Measurements from ENCODE around the gene KSR2. TPM values are rescaled to one million over a fixed set of nuclear protein-coding genes. Genes with fewer than 3 reads are reported as not detected.

KSR2 gene
- total RNA-seq, 1 experiment from 2014 or later: 0.02 TPM

- Mint-ChIP-seq H3K27me3 (ENCODE audit: insufficient read depth, unreplicated experiment) (no peaks in the 10 kb centered on the region), H3K4me1 (ENCODE audit: insufficient read depth, unreplicated experiment) (no peaks in the 10 kb centered on the region), H3K27ac (ENCODE audit: low read depth, unreplicated experiment) (no peak overlapping the region), H3K36me3 (ENCODE audit: insufficient read depth, unreplicated experiment) (no peaks in the 10 kb centered on the region), H3K4me3 (ENCODE audit: unreplicated experiment) (no peak overlapping the region), H3K9me3 (ENCODE audit: unreplicated experiment) (peaks cover 9% of the 10 kb centered on the region)
- no TSS peak for BruUV-seq (replicated peaks)
- no peak for DNase-seq (ENCODE audit: unreplicated experiment)
- POLR2A ChIA-PET: interaction anchor here (1.4 kb wide), 1 partner anchor 9 kb away, joined by 3 read pairs; no protein-coding TSS in a partner anchor
- no peak for TF ChIP-seq CTCF (IDR thresholded peaks at IDR 0.05; ENCODE audit: unreplicated experiment)
- intact Hi-C loops (cut with micrococcal nuclease): no loop called here
- CTCF ChIA-PET: interaction anchor here (1.4 kb wide), 1 partner anchor 11 kb away, joined by 3 read pairs; no protein-coding TSS in a partner anchor
Measured at GRCh38 chr12:117789195-117789912, 179.4 kb downstream of the KSR2 start.

GRCh38 chr12:117778656-117779055, 190.1 kb downstream of the KSR2 start:
- ChIA-PET CTCF (interaction anchor here (0.5 to 1.5 kb wide), 4 partner anchors 10 to 603 kb away, joined by 3 to 4 read pairs (median 3); no protein-coding TSS in a partner anchor), POLR2A (interaction anchor here (0.7 to 1.2 kb wide), 2 partner anchors 9 to 25 kb away, joined by 3 read pairs; no protein-coding TSS in a partner anchor)
- intact Hi-C loops (cut with micrococcal nuclease): no loop called here
- no peak for DNase-seq (ENCODE audit: unreplicated experiment)
- Mint-ChIP-seq H3K4me1 (ENCODE audit: insufficient read depth, unreplicated experiment) (no peaks in the 10 kb centered on the region), H3K27me3 (ENCODE audit: insufficient read depth, unreplicated experiment) (no peaks in the 10 kb centered on the region), H3K4me3 (ENCODE audit: unreplicated experiment) (no peak overlapping the region), H3K36me3 (ENCODE audit: insufficient read depth, unreplicated experiment) (no peaks in the 10 kb centered on the region), H3K9me3 (ENCODE audit: unreplicated experiment) (no peaks in the 10 kb centered on the region), H3K27ac (ENCODE audit: low read depth, unreplicated experiment) (no peak overlapping the region)
- no TSS peak for BruUV-seq (replicated peaks)
- no peak for TF ChIP-seq CTCF (IDR thresholded peaks at IDR 0.05; ENCODE audit: unreplicated experiment)

GRCh38 chr12:117774941-117775775, 193.6 kb downstream of the KSR2 start:
- intact Hi-C loops (cut with micrococcal nuclease): no loop called here
- peak; percentile 36 for DNase-seq (ENCODE audit: unreplicated experiment)
- ChIA-PET POLR2A (interaction anchor here (1.9 kb wide), 1 partner anchor 10 kb away, joined by 4 read pairs; no protein-coding TSS in a partner anchor), CTCF (interaction anchor here (0.5 to 1.5 kb wide), 2 partner anchors 9 to 63 kb away, joined by 3 to 4 read pairs; no protein-coding TSS in a partner anchor)
- Mint-ChIP-seq H3K36me3 (ENCODE audit: insufficient read depth, unreplicated experiment) (no peaks in the 10 kb centered on the region), H3K4me1 (ENCODE audit: insufficient read depth, unreplicated experiment) (no peaks in the 10 kb centered on the region), H3K9me3 (ENCODE audit: unreplicated experiment) (no peaks in the 10 kb centered on the region), H3K4me3 (ENCODE audit: unreplicated experiment) (no peak overlapping the region), H3K27ac (ENCODE audit: low read depth, unreplicated experiment) (no peak overlapping the region), H3K27me3 (ENCODE audit: insufficient read depth, unreplicated experiment) (no peaks in the 10 kb centered on the region)
- no peak for TF ChIP-seq CTCF (IDR thresholded peaks at IDR 0.05; ENCODE audit: unreplicated experiment)
- no TSS peak for BruUV-seq (replicated peaks)

GRCh38 chr12:117768860-117769259, 199.9 kb downstream of the KSR2 start:
- Mint-ChIP-seq H3K27me3 (ENCODE audit: insufficient read depth, unreplicated experiment) (no peaks in the 10 kb centered on the region), H3K9me3 (ENCODE audit: unreplicated experiment) (peaks cover 9% of the 10 kb centered on the region), H3K36me3 (ENCODE audit: insufficient read depth, unreplicated experiment) (no peaks in the 10 kb centered on the region), H3K27ac (ENCODE audit: low read depth, unreplicated experiment) (no peak overlapping the region), H3K4me3 (ENCODE audit: unreplicated experiment) (no peak overlapping the region), H3K4me1 (ENCODE audit: insufficient read depth, unreplicated experiment) (no peaks in the 10 kb centered on the region)
- TF ChIP-seq CTCF (IDR thresholded peaks at IDR 0.05; ENCODE audit: unreplicated experiment): no peak
- intact Hi-C loops (cut with micrococcal nuclease): no loop called here
- POLR2A ChIA-PET: no interaction called here
- no TSS peak for BruUV-seq (replicated peaks)
- DNase-seq (ENCODE audit: unreplicated experiment): no peak
- CTCF ChIA-PET: interaction anchor here (0.6 to 1.1 kb wide), 3 partner anchors 9 to 630 kb away, joined by 3 to 4 read pairs (median 3); no protein-coding TSS in a partner anchor

Data from MCF 10A (cell line).